Lung (tissue), 12 donors: ENCODE data around the gene ST6GALNAC3. TPM values are rescaled to one million over a fixed set of nuclear protein-coding genes. Genes with fewer than 3 reads are reported as not detected.

Experiments
- ATAC-seq: fragments of 200-7000 bp; cut with Tn5 transposase; one replicate; pipeline ENCODE4 v1.9.1; 2020; ENCODE audit warnings: moderate number of reproducible peaks; ENCODE audit not compliant: insufficient read depth, low FRiP score
- DNase-seq, 3 donors: peaks; one replicate each; pipeline ENCODE4 v3.0.0-alpha.2; 2013 to 2017
- H3K27ac ChIP-seq, 2 donors: one replicate each; pipeline ENCODE4 v1.5.1; 2013; ENCODE audit warnings: mild to moderate bottlenecking in 2 of 2, moderate library complexity in 2 of 2, control low read depth in 1 of 2, inconsistent platforms in 1 of 2, low read depth in 1 of 2, low read length in 1 of 2
- H3K27me3 ChIP-seq, 3 donors: one replicate each; pipeline ENCODE4 v1.5.1; 2013; ENCODE audit warnings: low read length in 2 of 3; ENCODE audit not compliant: control insufficient read depth in 3 of 3, insufficient read depth in 3 of 3
- H3K36me3 ChIP-seq, 4 donors: one replicate each; pipeline ENCODE4 v1.5.1; 2013; ENCODE audit warnings: low read length in 4 of 4, mild to moderate bottlenecking in 1 of 4, moderate library complexity in 1 of 4; ENCODE audit not compliant: control insufficient read depth in 4 of 4, insufficient read depth in 4 of 4
- H3K4me1 ChIP-seq, 5 donors: one replicate each; pipeline ENCODE4 v1.5.1; 2013; ENCODE audit warnings: low read length in 5 of 5, mild to moderate bottlenecking in 2 of 5, moderate library complexity in 1 of 5; ENCODE audit not compliant: control insufficient read depth in 5 of 5, insufficient read depth in 5 of 5
- H3K4me3 ChIP-seq: one replicate; pipeline ENCODE4 v1.5.1; 2013; ENCODE audit warnings: mild to moderate bottlenecking, control low read depth, moderate library complexity
- H3K9ac ChIP-seq, 2 donors: one replicate each; pipeline ENCODE4 v1.5.1; 2013; ENCODE audit warnings: low read length in 2 of 2, control low read depth in 1 of 2; ENCODE audit not compliant: insufficient read depth in 1 of 2
- H3K9me3 ChIP-seq, 4 donors: one replicate each; pipeline ENCODE4 v1.5.1; 2013; ENCODE audit warnings: low read length in 3 of 4, mild to moderate bottlenecking in 1 of 4, moderate library complexity in 1 of 4; ENCODE audit not compliant: control insufficient read depth in 4 of 4, insufficient read depth in 3 of 4
- CTCF ChIP-seq: IDR thresholded peaks from 2 replicates; pipeline ENCODE4 v1.5.1; 2012; ENCODE audit warnings: mild to moderate bottlenecking; ENCODE audit errors: control extremely low read depth, extremely low read depth
- WGBS, 2 donors: extraction: QIAGEN DNeasy Blood & Tissue Kit; methylation state at CpG; one replicate each; pipeline ENCODE4 v1.1.7; 2013; 5-methylcytosine and 5-hydroxymethylcytosine counted together
- polyA plus RNA-seq, 2 donors: library from polyadenylated mRNA; stranded (reverse); fragments of 200-250 nt; gene quantifications; one replicate each; pipeline ENCODE4 v1.2.1, GENCODE V29; 2013
- total RNA-seq, 2 donors: library from RNA; depleted of rRNA in 1 of 2; stranded (reverse); fragments of >200 nt in 1 of 2; gene quantifications; one replicate each; pipeline ENCODE4 v1.2.1, GENCODE V29; 2014 to 2021
- donor health status: control.
- donor health status: control.
- donor health status: Bipolar disorder and iron deficiency.
- donor health status: healthy.
- donor health status: DM: yes; HTN: yes; CAD: no.

The ST6GALNAC3 gene
- total and polyA plus RNA-seq, 4 donors, result 2.7 to 17.9 (median 12.2) TPM

GRCh38 chr1:76090283-76091203 lies 16.0 kb downstream of the ST6GALNAC3 start:
- TF ChIP-seq CTCF, result no peak
- DNase-seq (no peak), ATAC-seq (no peak)
- Histone ChIP-seq H3K4me3 (no peak overlapping the region), H3K27ac (no peak overlapping the region), H3K27me3 (no peaks in the 10 kb centered on the region), H3K4me1 (peaks cover 3 to 32% (median 11%) of the 10 kb centered on the region in 5 donors), H3K9me3 (no peaks in the 10 kb centered on the region), H3K9ac (no peak overlapping the region), H3K36me3 (no peaks in the 10 kb centered on the region)
- WGBS, 2 donors, result 71 to 73% methylated on average over 7 of the region's 7 CpGs

- WGBS, 2 donors, result 87 to 89% methylated on average over 3 of the region's 3 CpGs
- DNase-seq, result no peak
Observed at GRCh38 chr1:76092812-76093211, 18.3 kb downstream of the ST6GALNAC3 start.

GRCh38 chr1:76093522-76094312 lies 19.2 kb downstream of the ST6GALNAC3 start:
- 92 to 93% methylated on average over 8 of the region's 8 CpGs for WGBS, 2 donors
- DNase-seq (no peak), ATAC-seq (no peak)
- Histone ChIP-seq H3K9ac (no peak overlapping the region), H3K9me3 (no peaks in the 10 kb centered on the region), H3K27me3 (no peaks in the 10 kb centered on the region), H3K4me1 (peaks cover 0 to 15% (median 3%) of the 10 kb centered on the region in 5 donors), H3K36me3 (no peaks in the 10 kb centered on the region), H3K4me3 (no peak overlapping the region), H3K27ac (no peak overlapping the region)
- no peak for TF ChIP-seq CTCF

More at GRCh38 chr1:76092812-76093211, 18.3 kb downstream of the ST6GALNAC3 start:
- no peak for ATAC-seq
- Histone ChIP-seq H3K4me1 (peaks cover 0 to 15% (median 3%) of the 10 kb centered on the region in 5 donors), H3K4me3 (no peak overlapping the region), H3K36me3 (no peaks in the 10 kb centered on the region), H3K9ac (no peak overlapping the region), H3K27me3 (no peaks in the 10 kb centered on the region), H3K27ac (no peak overlapping the region), H3K9me3 (no peaks in the 10 kb centered on the region)
- no peak for TF ChIP-seq CTCF
